IMR-90 (cell line): Measurements from ENCODE around the gene ZDHHC1. TPM values are rescaled to one million over a fixed set of nuclear protein-coding genes. Genes with fewer than 3 reads are reported as not detected.

Source experiments
- ATAC-seq: fragments of 200-7000 bp; cut with Tn5 transposase; 2 replicates; pipeline ENCODE4 v1.9.1; 2020; ENCODE audit warnings: low read depth, mild to moderate bottlenecking, moderate library complexity
- BruUV-seq: library from RNA; stranded (reverse); fragments of 400-500 nt; replicated peaks from 2 replicates; lab custom pipeline; 2021; lab: Mats Ljungman, UMichigan
- CTCF ChIA-PET: fragments of 300-600 bp; formaldehyde crosslinking; extraction: SDS; loops from one replicate; lab custom pipeline; 2021; ENCODE audit warnings: antibody characterized with exemption; lab: Yijun Ruan, JAX
- POLR2A ChIA-PET: fragments of 300-600 bp; sonication (Branson Sonifier 250); formaldehyde crosslinking; loops from one replicate; lab custom pipeline; 2022; ENCODE audit warnings: antibody characterized with exemption; ENCODE audit not compliant: unreplicated experiment; lab: Charles Lee
- DNase-seq: peaks from one replicate; pipeline ENCODE4 v3.0.0; 2013
- H2AFZ ChIP-seq: replicated peaks from 2 replicates; pipeline ENCODE3; 2013; ENCODE audit warnings: low read length, mild to moderate bottlenecking; ENCODE audit not compliant: poor library complexity
- H2AK5ac ChIP-seq: 2 replicates; pipeline ENCODE4 v1.6.1; 2013; ENCODE audit warnings: low read depth, low read length, inconsistent platforms
- H2AK9ac ChIP-seq: replicated peaks from 2 replicates; pipeline ENCODE3; 2013; ENCODE audit warnings: mild to moderate bottlenecking, low read depth, low read length, moderate library complexity; ENCODE audit not compliant: poor library complexity
- H2BK120ac ChIP-seq: 2 replicates; pipeline ENCODE4 v1.6.1; 2013; ENCODE audit warnings: low read depth, low read length, inconsistent platforms
- H2BK15ac ChIP-seq: 3 replicates; pipeline ENCODE4 v1.6.1; 2013; ENCODE audit warnings: low read depth, low read length, inconsistent platforms
- H2BK20ac ChIP-seq: 2 replicates; pipeline ENCODE4 v1.6.1; 2013; ENCODE audit warnings: low read depth, mild to moderate bottlenecking, inconsistent platforms, low read length, moderate library complexity
- H2BK5ac ChIP-seq: 2 replicates; pipeline ENCODE4 v1.6.1; 2013; ENCODE audit warnings: mild to moderate bottlenecking, low read depth, low read length, inconsistent platforms; ENCODE audit not compliant: poor library complexity, severe bottlenecking
- H3K14ac ChIP-seq: replicated peaks from 2 replicates; pipeline ENCODE4 v1.6.1; 2013; ENCODE audit warnings: low read depth, low read length, inconsistent platforms
- H3K18ac ChIP-seq: 2 replicates; pipeline ENCODE4 v1.6.1; 2013; ENCODE audit warnings: low read depth, low read length, control low read depth
- H3K23ac ChIP-seq: 2 replicates; pipeline ENCODE4 v1.6.1; 2013; ENCODE audit warnings: low read depth, low read length, inconsistent platforms
- H3K27ac ChIP-seq: 2 replicates; pipeline ENCODE4 v1.5.1; 2013; ENCODE audit warnings: mild to moderate bottlenecking, control low read depth, low read length; ENCODE audit not compliant: insufficient read depth
- H3K27me3 ChIP-seq: 2 replicates; pipeline ENCODE4 v1.6.1; 2013; ENCODE audit warnings: low read length; ENCODE audit not compliant: control insufficient read depth, insufficient read depth
- H3K36me3 ChIP-seq: 2 replicates; pipeline ENCODE4 v1.6.1; 2013; ENCODE audit warnings: low read length, mixed read lengths; ENCODE audit not compliant: control insufficient read depth, insufficient read depth
- H3K4ac ChIP-seq: 2 replicates; pipeline ENCODE4 v1.6.1; 2013; ENCODE audit warnings: low read depth, low read length, inconsistent platforms
- H3K4me1 ChIP-seq: 2 replicates; pipeline ENCODE4 v1.6.1; 2013; ENCODE audit warnings: low read length, mixed read lengths; ENCODE audit not compliant: control insufficient read depth, insufficient read depth
- H3K4me2 ChIP-seq: 2 replicates; pipeline ENCODE4 v1.6.1; 2013; ENCODE audit warnings: low read depth, mild to moderate bottlenecking, control low read depth, low read length, moderate library complexity
- H3K4me3 ChIP-seq: 2 replicates; pipeline ENCODE4 v1.5.1; 2013; ENCODE audit warnings: low read depth, mild to moderate bottlenecking, control low read depth, low read length, moderate library complexity; ENCODE audit not compliant: insufficient read depth
- H3K56ac ChIP-seq: 2 replicates; pipeline ENCODE4 v1.6.1; 2013; ENCODE audit warnings: low read length, inconsistent platforms; ENCODE audit not compliant: insufficient read depth; ENCODE audit errors: extremely low read depth
- H3K79me1 ChIP-seq, 2 experiments: 2 replicates each; pipeline ENCODE4 v1.6.1; 2013; ENCODE audit warnings: low read length in 2 of 2, inconsistent platforms in 1 of 2, low read depth in 1 of 2
- H3K9ac ChIP-seq: 2 replicates; pipeline ENCODE4 v1.6.1; 2013; ENCODE audit warnings: low read depth, low read length, control low read depth
- H3K9me1 ChIP-seq: 2 replicates; pipeline ENCODE4 v1.6.1; 2013; ENCODE audit warnings: low read length, inconsistent platforms; ENCODE audit not compliant: insufficient read depth
- H3K9me3 ChIP-seq: 2 replicates; pipeline ENCODE4 v1.6.1; 2013; ENCODE audit warnings: low read length; ENCODE audit not compliant: control insufficient read depth, insufficient read depth
- H4K20me1 ChIP-seq: 2 replicates; pipeline ENCODE4 v1.6.1; 2013; ENCODE audit warnings: low read length, inconsistent platforms; ENCODE audit not compliant: insufficient read depth
- H4K5ac ChIP-seq: 2 replicates; pipeline ENCODE4 v1.6.1; 2013; ENCODE audit warnings: mild to moderate bottlenecking, low read depth, low read length, control low read depth
- H4K8ac ChIP-seq, 2 experiments: 2 replicates each; pipeline ENCODE4 v1.6.1; 2013; ENCODE audit warnings: low read depth in 2 of 2, low read length in 2 of 2, control low read depth in 1 of 2, inconsistent platforms in 1 of 2
- H4K91ac ChIP-seq: 2 replicates; pipeline ENCODE4 v1.6.1; 2013; ENCODE audit warnings: low read depth, low read length, inconsistent platforms; ENCODE audit not compliant: insufficient read depth
- BHLHE40 ChIP-seq: fragments of 150-350 bp; IDR thresholded peaks from 2 replicates; pipeline ENCODE4 v1.6.1; 2016; ENCODE audit warnings: mild to moderate bottlenecking, low read depth, low read length
- CTCF ChIP-seq: conservative IDR thresholded peaks from 2 replicates; pipeline ENCODE4 v1.5.1; 2012; ENCODE audit warnings: mild to moderate bottlenecking, low read depth, low read length, improper control_type of control experiment
- ELK1 ChIP-seq: fragments of 150-350 bp; IDR thresholded peaks from 2 replicates; pipeline ENCODE4 v1.6.1; 2016; ENCODE audit warnings: low read depth, mild to moderate bottlenecking, low read length, moderate library complexity, borderline replicate concordance
- FOS ChIP-seq: fragments of 150-350 bp; IDR thresholded peaks from 2 replicates; pipeline ENCODE4 v1.6.1; 2016; ENCODE audit warnings: low read depth, low read length
- MAZ ChIP-seq: IDR thresholded peaks from 2 replicates; pipeline ENCODE4 v1.6.1; 2012; ENCODE audit warnings: low read depth, mild to moderate bottlenecking, low read length, improper control_type of control experiment, moderate library complexity, borderline replicate concordance
- NFE2L2 ChIP-seq: fragments of 150-350 bp; IDR thresholded peaks from 2 replicates; pipeline ENCODE4 v1.6.1; 2016; ENCODE audit warnings: low read depth, mild to moderate bottlenecking, low read length
- RFX5 ChIP-seq: IDR thresholded peaks from 2 replicates; pipeline ENCODE4 v1.8.0; 2012; ENCODE audit warnings: low read depth, mild to moderate bottlenecking, low read length, moderate library complexity
- WGBS, 2 experiments: methylation state at CpG; one replicate each; pipeline versions ENCODE4 v1.1.5 to v1.1.7; 2013; ENCODE audit warnings: missing lambda C conversion rate in 2 of 2; ENCODE audit not compliant: insufficient read length in 1 of 2; ENCODE audit errors: extremely low coverage in 2 of 2; 5-methylcytosine and 5-hydroxymethylcytosine counted together
- dilution Hi-C: fragments of 300-500 bp; cut with HindIII; formaldehyde crosslinking; loops from one replicate; pipeline ENCODE4 v1.14.3; 2018; ENCODE audit warnings: low sequenced_read_pairs; ENCODE audit not compliant: unreplicated experiment
- in situ Hi-C: fragments of 300-500 bp; cut with MboI; formaldehyde crosslinking; loops from 3 replicates; pipeline ENCODE4 v1.14.3; 2019; ENCODE audit warnings: low sequenced_read_pairs, inconsistent platforms, mixed read lengths
- intact Hi-C: fragments of 100-400 bp; cut with micrococcal nuclease; formaldehyde crosslinking; loops from 2 replicates; pipeline ENCODE4 v1.10.0; 2022
- polyA plus RNA-seq, 3 experiments: library from polyadenylated mRNA; depleted of rRNA; stranded (reverse); fragments of >200 nt; gene quantifications; 2 replicates each; pipeline ENCODE4 v1.2.3, GENCODE V29; 2012; ENCODE audit warnings: low replicate concordance in 1 of 3
- total RNA-seq: library from RNA; depleted of rRNA; stranded (reverse); fragments of >200 nt; gene quantifications from 2 replicates; pipeline ENCODE4 v1.2.3, GENCODE V29; 2012

ZDHHC1 gene
- total and polyA plus RNA-seq, 2 of the 4 experiments (the other 2 are of a cell fraction), result 2.0 to 5.9 TPM

DNA sequence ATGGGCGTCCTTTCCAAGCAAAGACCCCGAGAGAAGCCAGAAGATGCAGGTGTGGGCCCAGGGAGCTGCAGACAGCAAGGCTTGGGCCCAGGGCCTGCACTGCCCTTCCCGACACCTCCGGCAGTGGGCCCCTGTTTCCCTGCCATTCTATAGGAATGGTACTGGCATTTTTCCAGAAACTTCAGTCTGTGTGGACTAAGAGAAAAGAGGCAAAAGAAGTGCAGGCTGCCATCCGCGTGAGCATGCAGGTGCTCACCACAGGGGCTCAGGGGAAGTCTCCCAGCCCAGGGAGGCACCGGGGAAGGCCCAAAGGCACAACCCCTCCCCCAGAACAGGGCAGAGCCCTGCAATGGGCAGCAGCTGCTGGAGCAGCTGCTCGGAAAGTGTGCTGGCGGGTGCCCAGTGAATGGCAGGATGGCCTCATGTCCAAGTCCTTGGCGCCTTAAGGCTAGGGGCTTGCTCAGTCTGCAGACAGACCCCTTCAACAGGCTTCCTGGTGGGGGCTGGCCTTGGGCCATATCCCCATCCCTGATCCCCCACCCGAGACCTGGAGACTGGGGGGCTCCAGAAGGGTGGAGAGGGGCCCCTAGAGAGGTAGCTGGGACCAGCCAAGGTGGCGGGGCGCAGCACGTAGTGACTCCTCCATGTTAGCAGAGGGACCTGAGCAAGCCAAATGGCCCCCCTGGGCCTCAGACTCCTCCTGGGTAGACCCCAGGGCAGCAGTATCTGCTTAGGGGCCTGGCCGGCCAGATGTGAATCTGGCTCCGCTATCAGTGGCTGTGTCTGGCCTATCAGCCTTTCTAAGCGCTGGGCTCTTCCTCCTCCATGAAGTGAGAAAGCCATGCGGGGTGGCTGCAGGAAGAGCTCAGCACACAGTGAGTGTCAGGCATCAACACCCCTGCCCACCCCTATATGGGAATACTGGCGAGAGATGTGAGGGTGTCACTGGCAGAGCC is 16.2 kb downstream of the ZDHHC1 start:
- no peak overlapping the region for H4K5ac ChIP-seq
- H2AK5ac ChIP-seq, result no peak overlapping the region
- H2AFZ ChIP-seq, result peak overlapping the region; percentile 53
- no peak overlapping the region for H2BK5ac ChIP-seq
- H4K20me1 ChIP-seq, result no peaks in the 10 kb centered on the region
- H3K56ac ChIP-seq, result no peak overlapping the region
- no peak overlapping the region for H3K4me2 ChIP-seq
- in situ Hi-C loops (no loop called here), dilution Hi-C loops (no loop called here), intact Hi-C loops (loop anchor here (2.0 kb wide), 1 partner anchor 139 kb away; no protein-coding TSS in a partner anchor)
- no peaks in the 10 kb centered on the region for H3K9me1 ChIP-seq
- H3K4ac ChIP-seq, result no peak overlapping the region
- H3K4me3 ChIP-seq, result no peak overlapping the region
- no peak for TF ChIP-seq NFE2L2
- TF ChIP-seq ELK1, result no peak
- TF ChIP-seq MAZ, result no peak
- no peak for TF ChIP-seq RFX5
- no peak for TF ChIP-seq CTCF
- no peak for TF ChIP-seq BHLHE40
- TF ChIP-seq FOS, result no peak
- no peak overlapping the region for H3K14ac ChIP-seq
- no peak overlapping the region for H3K18ac ChIP-seq
- H2BK120ac ChIP-seq, result no peak overlapping the region
- H3K9me3 ChIP-seq, result no peaks in the 10 kb centered on the region
- no peak overlapping the region for H3K9ac ChIP-seq
- no peak overlapping the region for H3K23ac ChIP-seq
- BruUV-seq, result no TSS peak
- H3K79me1 ChIP-seq, result no peaks in the 10 kb centered on the region; a peak in 1 of 4 replicates
- no peak overlapping the region for H2BK20ac ChIP-seq
- no peak for ATAC-seq
- POLR2A ChIA-PET, result no interaction called here
- DNase-seq, result no peak
- H4K8ac ChIP-seq, result no peak overlapping the region
- peak overlapping the region; percentile 15 for H2AK9ac ChIP-seq
- no peak overlapping the region for H3K27ac ChIP-seq
- no peak overlapping the region for H4K91ac ChIP-seq
- H3K36me3 ChIP-seq, result no peaks in the 10 kb centered on the region
- no peaks in the 10 kb centered on the region for H3K27me3 ChIP-seq
- CTCF ChIA-PET, result interaction anchor here (0.6 to 1.3 kb wide), 12 partner anchors 8 to 391 kb away, joined by 3 to 7 read pairs (median 4); no protein-coding TSS in a partner anchor
- peaks cover 11% of the 10 kb centered on the region for H3K4me1 ChIP-seq
- WGBS, 2 experiments, result 6% methylated on average over 2 of the region's 19 CpGs; no CpG with 5 or more reads in 1 of the 2 experiments
- H2BK15ac ChIP-seq, result no peak overlapping the region
